H1 (cell line): ENCODE data around the gene PPY. TPM values are rescaled to one million over a fixed set of nuclear protein-coding genes. Genes with fewer than 3 reads are reported as not detected.

Source experiments
- CTCF ChIA-PET: fragments of 300-600 bp; sonication (Branson Sonifier 250); formaldehyde crosslinking; loops from one replicate; lab custom pipeline; 2021; ENCODE audit not compliant: partially characterized antibody; lab: Charles Lee
- POLR2A ChIA-PET: fragments of 300-600 bp; sonication (Branson Sonifier 250); formaldehyde crosslinking; loops from one replicate; lab custom pipeline; 2021; ENCODE audit warnings: inconsistent platforms; ENCODE audit not compliant: partially characterized antibody; lab: Charles Lee
- DNase-seq, 2 experiments: peaks; one replicate each; pipeline versions ENCODE4 v3.0.0 to v3.0.0-alpha.2; 2010 to 2022; ENCODE audit warnings: low spot score in 2 of 2, low read depth in 1 of 2, mixed read lengths in 1 of 2
- FAIRE-seq: peaks from 2 replicates; lab custom pipeline; 2011; peaks lifted over from hg19 to GRCh38; lab: Jason Lieb, UNC
- H2AFZ ChIP-seq: 2 replicates; pipeline ENCODE4 v1.8.1; 2012; ENCODE audit warnings: low read length, inconsistent platforms
- H2AK5ac ChIP-seq: 2 replicates; pipeline ENCODE4 v1.6.1; 2013; ENCODE audit warnings: low read depth, low read length
- H2BK120ac ChIP-seq: replicated peaks from 2 replicates; pipeline ENCODE3; 2013; ENCODE audit warnings: low read depth, low read length, inconsistent platforms
- H2BK12ac ChIP-seq: 2 replicates; pipeline ENCODE4 v1.6.1; 2013; ENCODE audit warnings: low read depth, low read length
- H2BK15ac ChIP-seq: 2 replicates; pipeline ENCODE4 v1.6.1; 2013; ENCODE audit warnings: low read length
- H2BK20ac ChIP-seq: 2 replicates; pipeline ENCODE4 v1.6.1; 2013; ENCODE audit warnings: low read length
- H2BK5ac ChIP-seq: 2 replicates; pipeline ENCODE4 v1.6.1; 2013; ENCODE audit warnings: low read depth, low read length
- H3K14ac ChIP-seq: 2 replicates; pipeline ENCODE4 v1.6.1; 2013; ENCODE audit warnings: inconsistent platforms; ENCODE audit not compliant: insufficient read length
- H3K18ac ChIP-seq: 2 replicates; pipeline ENCODE4 v1.6.1; 2013; ENCODE audit warnings: low read length; ENCODE audit errors: extremely low read depth
- H3K23ac ChIP-seq: 2 replicates; pipeline ENCODE4 v1.6.1; 2013; ENCODE audit warnings: inconsistent platforms; ENCODE audit not compliant: insufficient read length
- H3K23me2 ChIP-seq: 2 replicates; pipeline ENCODE4 v1.6.1; 2013; ENCODE audit warnings: low read depth, low read length
- H3K27ac ChIP-seq: 2 replicates; pipeline ENCODE4 v1.6.1; 2011; ENCODE audit warnings: low read depth, low read length, inconsistent platforms
- H3K27me3 ChIP-seq, 4 experiments: replicated peaks in 1 of 4; 1 replicate in 1 of 4; 2 replicates in 3 of 4; pipeline versions ENCODE4 v1.6.1 to v1.8.1; 2011 to 2013; ENCODE audit warnings: low read length in 3 of 4, mild to moderate bottlenecking in 3 of 4, inconsistent platforms in 2 of 4, mixed read lengths in 2 of 4, moderate library complexity in 1 of 4; ENCODE audit not compliant: control insufficient read depth in 3 of 4, insufficient read depth in 3 of 4; ENCODE audit errors: extremely low read depth in 1 of 4
- H3K36me3 ChIP-seq, 4 experiments: 2 replicates each; pipeline versions ENCODE4 v1.6.1 to v1.8.1; 2011 to 2013; ENCODE audit warnings: mild to moderate bottlenecking in 4 of 4, low read length in 3 of 4, moderate library complexity in 2 of 4, control low read depth in 1 of 4, inconsistent platforms in 1 of 4; ENCODE audit not compliant: insufficient read depth in 4 of 4, control insufficient read depth in 2 of 4
- H3K4ac ChIP-seq: replicated peaks from 2 replicates; pipeline ENCODE3; 2013; ENCODE audit warnings: low read length, low read depth, mixed read lengths, inconsistent platforms; ENCODE audit not compliant: insufficient read length
- H3K4me1 ChIP-seq, 4 experiments: replicated peaks in 1 of 4; 1 replicate in 1 of 4; 2 replicates in 3 of 4; pipeline versions ENCODE4 v1.6.1 to v1.8.1; 2011 to 2013; ENCODE audit warnings: low read length in 3 of 4, inconsistent platforms in 2 of 4, mixed read lengths in 1 of 4; ENCODE audit not compliant: insufficient read depth in 4 of 4, control insufficient read depth in 3 of 4
- H3K4me2 ChIP-seq, 2 experiments: 2 replicates each; pipeline versions ENCODE4 v1.6.1 to v1.8.1; 2011 to 2013; ENCODE audit warnings: low read depth in 2 of 2, low read length in 2 of 2, control low read depth in 1 of 2, inconsistent platforms in 1 of 2, mild to moderate bottlenecking in 1 of 2; ENCODE audit not compliant: insufficient read depth in 1 of 2
- H3K4me3 ChIP-seq, 4 experiments: fragments of 200-600, 300-600 bp in 1 of 4; sonication (generic), shearing (Covaris generic), sonication (Bioruptor Twin) in 1 of 4; 2 replicates each; pipeline versions ENCODE4 v1.5.1 to v1.8.1; 2011 to 2016; ENCODE audit warnings: low read length in 4 of 4, low read depth in 3 of 4, control low read depth in 2 of 4, inconsistent platforms in 2 of 4, mild to moderate bottlenecking in 2 of 4, mixed read lengths in 1 of 4, moderate library complexity in 1 of 4; ENCODE audit not compliant: insufficient read depth in 2 of 4; ENCODE audit errors: extremely low read depth in 1 of 4
- H3K56ac ChIP-seq: replicated peaks from 2 replicates; pipeline ENCODE3; 2013; ENCODE audit warnings: low read depth, mild to moderate bottlenecking, mixed read lengths, low read length, inconsistent platforms; ENCODE audit not compliant: insufficient read length
- H3K79me1 ChIP-seq: 2 replicates; pipeline ENCODE4 v1.6.1; 2013; ENCODE audit warnings: low read depth, low read length, control low read depth
- H3K79me2 ChIP-seq, 2 experiments: 2 replicates each; pipeline versions ENCODE4 v1.6.1 to v1.8.1; 2012 to 2013; ENCODE audit warnings: low read length in 2 of 2, mild to moderate bottlenecking in 2 of 2, inconsistent platforms in 1 of 2; ENCODE audit not compliant: insufficient read depth in 2 of 2, control insufficient read depth in 1 of 2
- H3K9ac ChIP-seq, 4 experiments: replicated peaks in 1 of 4; 1 replicate in 1 of 4; 2 replicates in 3 of 4; pipeline versions ENCODE4 v1.6.1 to v1.8.1; 2011 to 2013; ENCODE audit warnings: low read depth in 3 of 4, low read length in 3 of 4, control low read depth in 2 of 4, mild to moderate bottlenecking in 2 of 4, moderate library complexity in 2 of 4, inconsistent platforms in 1 of 4; ENCODE audit errors: extremely low read depth in 1 of 4
- H3K9me3 ChIP-seq, 2 experiments: 2 replicates each; pipeline versions ENCODE4 v1.6.1 to v1.8.1; 2012 to 2013; ENCODE audit warnings: mild to moderate bottlenecking in 2 of 2, moderate library complexity in 2 of 2, control low read depth in 1 of 2, inconsistent platforms in 1 of 2, low read depth in 1 of 2, low read length in 1 of 2, mixed read lengths in 1 of 2; ENCODE audit not compliant: insufficient read depth in 2 of 2
- H4K20me1 ChIP-seq, 2 experiments: replicated peaks in 1 of 2; 2 replicates each; pipeline versions ENCODE3 to v1.8.1; 2011 to 2013; ENCODE audit warnings: inconsistent platforms in 2 of 2, low read length in 2 of 2, mild to moderate bottlenecking in 1 of 2; ENCODE audit not compliant: insufficient read depth in 2 of 2, control insufficient read depth in 1 of 2
- H4K5ac ChIP-seq: 2 replicates; pipeline ENCODE4 v1.6.1; 2013; ENCODE audit warnings: low read length, low read depth, mixed read lengths, inconsistent platforms; ENCODE audit not compliant: insufficient read length
- H4K8ac ChIP-seq: 2 replicates; pipeline ENCODE4 v1.8.0; 2013; ENCODE audit warnings: mild to moderate bottlenecking, moderate library complexity, low read length, inconsistent platforms; ENCODE audit not compliant: insufficient read depth; ENCODE audit errors: extremely low read depth
- H4K91ac ChIP-seq: replicated peaks from 2 replicates; pipeline ENCODE3; 2013; ENCODE audit warnings: low read length, mixed read lengths, inconsistent platforms; ENCODE audit not compliant: insufficient read length
- BRCA1 ChIP-seq: IDR thresholded peaks from 2 replicates; pipeline ENCODE4 v1.6.1; 2012; ENCODE audit warnings: low read depth, low read length, improper control_type of control experiment
- NANOG ChIP-seq: IDR thresholded peaks from 2 replicates; pipeline ENCODE4 v1.6.1; 2011; ENCODE audit warnings: low read length, low read depth, mild to moderate bottlenecking, inconsistent platforms; ENCODE audit not compliant: insufficient read depth, poor library complexity, severe bottlenecking
- WGBS, 2 experiments: shearing (Covaris generic) in 1 of 2; methylation state at CpG; one replicate each; pipeline versions ENCODE4 v1.1.6 to v1.1.7; 2013 to 2015; ENCODE audit warnings: low lambda C conversion rate in 2 of 2, mixed read lengths in 2 of 2, inconsistent platforms in 1 of 2, low coverage in 1 of 2, missing lambda C conversion rate in 1 of 2; ENCODE audit not compliant: insufficient replicate concordance in 2 of 2, insufficient coverage in 1 of 2, insufficient read length in 1 of 2; ENCODE audit errors: extremely low coverage in 1 of 2, missing lambda C conversion rate in 1 of 2; 5-methylcytosine and 5-hydroxymethylcytosine counted together
- polyA plus RNA-seq, 7 experiments: library from polyadenylated mRNA; depleted of rRNA in 3 of 7; stranded (reverse) in 5 of 7; unstranded in 2 of 7; fragments of >200 nt in 5 of 7; fragments of 200-250 nt in 2 of 7; gene quantifications; 1 replicate in 5 of 7; 2 replicates in 1 of 7; 4 replicates in 1 of 7; pipeline versions ENCODE4 v1.2.1 to v1.2.3, GENCODE V29; 2011 to 2013; ENCODE audit warnings: missing spikeins in 2 of 7, mixed read lengths in 2 of 7
- total RNA-seq: library from RNA; stranded (reverse); fragmentation: NEBNext Ultra II Directional; extraction: Animal tissue kit (Norgen Biotek cat#: 25700); gene quantifications from 2 replicates; pipeline ENCODE4 v1.2.1, GENCODE V29; 2021

The PPY gene
- total and polyA plus RNA-seq, 2 of the 8 experiments (the other 6 are each of a cell fraction or from before 2014, with no cell fraction given), result 0.26 TPM; not detected in 1

GRCh38 chr17:43916385-43916784 is 25.9 kb downstream of the PPY start:
- H3K4ac ChIP-seq, result no peak overlapping the region
- no peak overlapping the region for H4K91ac ChIP-seq
- FAIRE-seq, result no peak
- no peaks in the 10 kb centered on the region; a peak in 1 of 8 replicates for H3K36me3 ChIP-seq
- peaks cover 0 to 7% of the 10 kb centered on the region in 2 experiments for H4K20me1 ChIP-seq
- H3K4me2 ChIP-seq, result peak overlapping the region in 1 of 2 experiments; percentile 66; a peak in 2 of 4 replicates
- no peak overlapping the region for H3K14ac ChIP-seq
- CTCF ChIA-PET, result interaction anchor here (1.3 to 13.7 kb wide), 8 partner anchors 9 to 78 kb away, joined by 3 to 106 read pairs (median 14); partner anchors contain the start of genes MPP2 and PPY
- no peak overlapping the region for H4K5ac ChIP-seq
- H3K4me3 ChIP-seq, result no peak overlapping the region
- no peak overlapping the region for H3K27ac ChIP-seq
- H3K9ac ChIP-seq, result no peak overlapping the region
- H2BK20ac ChIP-seq, result no peak overlapping the region
- H3K23me2 ChIP-seq, result peaks cover 8% of the 10 kb centered on the region
- H4K8ac ChIP-seq, result no peak overlapping the region
- no peak overlapping the region for H2BK15ac ChIP-seq
- WGBS, 2 experiments, result 89% methylated on average over 4 of the region's 4 CpGs; no CpG with 5 or more reads in 1 of the 2 experiments
- no peak overlapping the region for H3K23ac ChIP-seq
- no peak for DNase-seq
- peaks cover 0 to 9% (median 7%) of the 10 kb centered on the region in 4 experiments; a peak in 5 of 7 replicates for H3K27me3 ChIP-seq
- H3K79me2 ChIP-seq, result no peaks in the 10 kb centered on the region
- H3K9me3 ChIP-seq, result no peaks in the 10 kb centered on the region
- H2BK120ac ChIP-seq, result no peak overlapping the region
- H3K4me1 ChIP-seq, result peaks cover 0 to 8% (median 6%) of the 10 kb centered on the region in 4 experiments; a peak in 5 of 7 replicates
- H2BK12ac ChIP-seq, result no peak overlapping the region
- no peak overlapping the region for H3K18ac ChIP-seq
- H3K79me1 ChIP-seq, result no peaks in the 10 kb centered on the region
- POLR2A ChIA-PET, result interaction anchor here (1.3 kb wide), 1 partner anchor 10 kb away, joined by 3 read pairs; no protein-coding TSS in a partner anchor
- no peak overlapping the region for H2AK5ac ChIP-seq
- no peak overlapping the region for H3K56ac ChIP-seq
- no peak overlapping the region for H2BK5ac ChIP-seq
- no peak overlapping the region for H2AFZ ChIP-seq
- TF ChIP-seq NANOG (no peak), BRCA1 (no peak)
